IMR-90 (cell line): ENCODE results near the gene FXYD1. TPM values are rescaled to one million over a fixed set of nuclear protein-coding genes. Genes with fewer than 3 reads are reported as not detected.

Experiments
- ATAC-seq: fragments of 200-7000 bp; cut with Tn5 transposase; 2 replicates; pipeline ENCODE4 v1.9.1; 2020; ENCODE audit warnings: low read depth, mild to moderate bottlenecking, moderate library complexity
- BruUV-seq: library from RNA; stranded (reverse); fragments of 400-500 nt; replicated peaks from 2 replicates; lab custom pipeline; 2021; lab: Mats Ljungman, UMichigan
- CTCF ChIA-PET: fragments of 300-600 bp; formaldehyde crosslinking; extraction: SDS; loops from one replicate; lab custom pipeline; 2021; ENCODE audit warnings: antibody characterized with exemption; lab: Yijun Ruan, JAX
- POLR2A ChIA-PET: fragments of 300-600 bp; sonication (Branson Sonifier 250); formaldehyde crosslinking; loops from one replicate; lab custom pipeline; 2022; ENCODE audit warnings: antibody characterized with exemption; ENCODE audit not compliant: unreplicated experiment; lab: Charles Lee
- DNase-seq: peaks from one replicate; pipeline ENCODE4 v3.0.0; 2013
- H2AFZ ChIP-seq: replicated peaks from 2 replicates; pipeline ENCODE3; 2013; ENCODE audit warnings: low read length, mild to moderate bottlenecking; ENCODE audit not compliant: poor library complexity
- H2AK5ac ChIP-seq: 2 replicates; pipeline ENCODE4 v1.6.1; 2013; ENCODE audit warnings: low read depth, low read length, inconsistent platforms
- H2AK9ac ChIP-seq: replicated peaks from 2 replicates; pipeline ENCODE3; 2013; ENCODE audit warnings: mild to moderate bottlenecking, low read depth, low read length, moderate library complexity; ENCODE audit not compliant: poor library complexity
- H2BK120ac ChIP-seq: 2 replicates; pipeline ENCODE4 v1.6.1; 2013; ENCODE audit warnings: low read depth, low read length, inconsistent platforms
- H2BK15ac ChIP-seq: 3 replicates; pipeline ENCODE4 v1.6.1; 2013; ENCODE audit warnings: low read depth, low read length, inconsistent platforms
- H2BK20ac ChIP-seq: 2 replicates; pipeline ENCODE4 v1.6.1; 2013; ENCODE audit warnings: low read depth, mild to moderate bottlenecking, inconsistent platforms, low read length, moderate library complexity
- H2BK5ac ChIP-seq: 2 replicates; pipeline ENCODE4 v1.6.1; 2013; ENCODE audit warnings: mild to moderate bottlenecking, low read depth, low read length, inconsistent platforms; ENCODE audit not compliant: poor library complexity, severe bottlenecking
- H3K14ac ChIP-seq: replicated peaks from 2 replicates; pipeline ENCODE4 v1.6.1; 2013; ENCODE audit warnings: low read depth, low read length, inconsistent platforms
- H3K18ac ChIP-seq: 2 replicates; pipeline ENCODE4 v1.6.1; 2013; ENCODE audit warnings: low read depth, low read length, control low read depth
- H3K23ac ChIP-seq: 2 replicates; pipeline ENCODE4 v1.6.1; 2013; ENCODE audit warnings: low read depth, low read length, inconsistent platforms
- H3K27ac ChIP-seq: 2 replicates; pipeline ENCODE4 v1.5.1; 2013; ENCODE audit warnings: mild to moderate bottlenecking, control low read depth, low read length; ENCODE audit not compliant: insufficient read depth
- H3K27me3 ChIP-seq: 2 replicates; pipeline ENCODE4 v1.6.1; 2013; ENCODE audit warnings: low read length; ENCODE audit not compliant: control insufficient read depth, insufficient read depth
- H3K36me3 ChIP-seq: 2 replicates; pipeline ENCODE4 v1.6.1; 2013; ENCODE audit warnings: low read length, mixed read lengths; ENCODE audit not compliant: control insufficient read depth, insufficient read depth
- H3K4ac ChIP-seq: 2 replicates; pipeline ENCODE4 v1.6.1; 2013; ENCODE audit warnings: low read depth, low read length, inconsistent platforms
- H3K4me1 ChIP-seq: 2 replicates; pipeline ENCODE4 v1.6.1; 2013; ENCODE audit warnings: low read length, mixed read lengths; ENCODE audit not compliant: control insufficient read depth, insufficient read depth
- H3K4me2 ChIP-seq: 2 replicates; pipeline ENCODE4 v1.6.1; 2013; ENCODE audit warnings: low read depth, mild to moderate bottlenecking, control low read depth, low read length, moderate library complexity
- H3K4me3 ChIP-seq: 2 replicates; pipeline ENCODE4 v1.5.1; 2013; ENCODE audit warnings: low read depth, mild to moderate bottlenecking, control low read depth, low read length, moderate library complexity; ENCODE audit not compliant: insufficient read depth
- H3K56ac ChIP-seq: 2 replicates; pipeline ENCODE4 v1.6.1; 2013; ENCODE audit warnings: low read length, inconsistent platforms; ENCODE audit not compliant: insufficient read depth; ENCODE audit errors: extremely low read depth
- H3K79me1 ChIP-seq, 2 experiments: 2 replicates each; pipeline ENCODE4 v1.6.1; 2013; ENCODE audit warnings: low read length in 2 of 2, inconsistent platforms in 1 of 2, low read depth in 1 of 2
- H3K9ac ChIP-seq: 2 replicates; pipeline ENCODE4 v1.6.1; 2013; ENCODE audit warnings: low read depth, low read length, control low read depth
- H3K9me1 ChIP-seq: 2 replicates; pipeline ENCODE4 v1.6.1; 2013; ENCODE audit warnings: low read length, inconsistent platforms; ENCODE audit not compliant: insufficient read depth
- H3K9me3 ChIP-seq: 2 replicates; pipeline ENCODE4 v1.6.1; 2013; ENCODE audit warnings: low read length; ENCODE audit not compliant: control insufficient read depth, insufficient read depth
- H4K20me1 ChIP-seq: 2 replicates; pipeline ENCODE4 v1.6.1; 2013; ENCODE audit warnings: low read length, inconsistent platforms; ENCODE audit not compliant: insufficient read depth
- H4K5ac ChIP-seq: 2 replicates; pipeline ENCODE4 v1.6.1; 2013; ENCODE audit warnings: mild to moderate bottlenecking, low read depth, low read length, control low read depth
- H4K8ac ChIP-seq, 2 experiments: 2 replicates each; pipeline ENCODE4 v1.6.1; 2013; ENCODE audit warnings: low read depth in 2 of 2, low read length in 2 of 2, control low read depth in 1 of 2, inconsistent platforms in 1 of 2
- H4K91ac ChIP-seq: 2 replicates; pipeline ENCODE4 v1.6.1; 2013; ENCODE audit warnings: low read depth, low read length, inconsistent platforms; ENCODE audit not compliant: insufficient read depth
- BHLHE40 ChIP-seq: fragments of 150-350 bp; IDR thresholded peaks from 2 replicates; pipeline ENCODE4 v1.6.1; 2016; ENCODE audit warnings: mild to moderate bottlenecking, low read depth, low read length
- CEBPB ChIP-seq: IDR thresholded peaks from 2 replicates; pipeline ENCODE4 v1.6.1; 2012; ENCODE audit warnings: low read depth, low read length, improper control_type of control experiment
- CHD1 ChIP-seq: IDR thresholded peaks from 2 replicates; pipeline ENCODE4 v1.6.1; 2012; ENCODE audit warnings: low read depth, low read length, improper control_type of control experiment
- MAZ ChIP-seq: IDR thresholded peaks from 2 replicates; pipeline ENCODE4 v1.6.1; 2012; ENCODE audit warnings: low read depth, mild to moderate bottlenecking, low read length, improper control_type of control experiment, moderate library complexity, borderline replicate concordance
- POLR2A ChIP-seq: IDR thresholded peaks from 2 replicates; pipeline ENCODE4 v1.6.1; 2012; ENCODE audit warnings: mild to moderate bottlenecking, low read depth, low read length
- RAD21 ChIP-seq: IDR thresholded peaks from 2 replicates; pipeline ENCODE4 v1.6.1; 2012; ENCODE audit warnings: low read length, improper control_type of control experiment
- WGBS, 2 experiments: methylation state at CpG; one replicate each; pipeline versions ENCODE4 v1.1.5 to v1.1.7; 2013; ENCODE audit warnings: missing lambda C conversion rate in 2 of 2; ENCODE audit not compliant: insufficient read length in 1 of 2; ENCODE audit errors: extremely low coverage in 2 of 2; 5-methylcytosine and 5-hydroxymethylcytosine counted together
- dilution Hi-C: fragments of 300-500 bp; cut with HindIII; formaldehyde crosslinking; loops from one replicate; pipeline ENCODE4 v1.14.3; 2018; ENCODE audit warnings: low sequenced_read_pairs; ENCODE audit not compliant: unreplicated experiment
- in situ Hi-C: fragments of 300-500 bp; cut with MboI; formaldehyde crosslinking; loops from 3 replicates; pipeline ENCODE4 v1.14.3; 2019; ENCODE audit warnings: low sequenced_read_pairs, inconsistent platforms, mixed read lengths
- intact Hi-C: fragments of 100-400 bp; cut with micrococcal nuclease; formaldehyde crosslinking; loops from 2 replicates; pipeline ENCODE4 v1.10.0; 2022
- polyA plus RNA-seq, 3 experiments: library from polyadenylated mRNA; depleted of rRNA; stranded (reverse); fragments of >200 nt; gene quantifications; 2 replicates each; pipeline ENCODE4 v1.2.3, GENCODE V29; 2012; ENCODE audit warnings: low replicate concordance in 1 of 3
- total RNA-seq: library from RNA; depleted of rRNA; stranded (reverse); fragments of >200 nt; gene quantifications from 2 replicates; pipeline ENCODE4 v1.2.3, GENCODE V29; 2012

Gene FXYD1
- total and polyA plus RNA-seq, 2 of the 4 experiments (the other 2 are of a cell fraction): 0.18 to 3.9 TPM

DNA sequence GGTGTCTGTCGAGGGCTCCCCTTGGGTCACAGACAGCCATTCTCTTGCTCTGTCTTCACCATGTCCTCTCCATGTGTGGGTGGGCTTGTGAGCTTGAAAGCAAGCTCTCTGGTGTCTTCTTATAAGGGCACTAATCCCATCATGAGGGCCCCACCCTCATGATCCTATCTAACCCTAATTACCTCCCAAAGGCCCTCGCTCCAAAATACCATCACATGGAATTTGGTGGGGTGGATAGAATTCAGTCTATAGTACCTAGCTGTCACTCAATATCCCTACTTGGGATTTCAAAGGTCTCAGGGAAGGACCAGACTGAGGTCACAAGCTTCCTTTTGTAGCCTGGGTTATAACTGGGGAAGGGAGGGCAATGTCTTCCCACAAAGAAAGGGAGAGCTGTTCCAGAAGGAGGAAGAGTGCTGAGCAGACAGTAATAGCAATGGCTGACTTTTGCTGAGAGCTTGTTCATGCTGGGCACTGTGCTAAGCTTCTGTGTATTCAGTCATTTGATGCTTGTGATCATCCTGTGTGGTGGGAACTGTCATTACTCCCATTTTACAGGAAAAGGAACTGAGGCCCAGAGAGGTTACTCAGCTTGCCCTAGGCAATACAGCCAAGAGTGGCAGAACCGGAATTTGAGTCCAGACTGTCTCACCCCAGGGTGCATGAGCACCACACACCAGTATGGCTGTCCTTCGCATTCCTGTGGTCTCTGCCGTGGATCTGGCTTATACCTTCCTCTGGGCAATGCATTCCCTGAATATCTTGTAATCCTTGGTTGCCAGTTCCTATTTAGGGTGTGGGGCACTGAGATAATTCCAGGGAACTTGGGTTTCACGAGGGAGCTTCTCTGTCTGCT lies 24.1 kb downstream of the FXYD1 start:
- ChIA-PET POLR2A (no interaction called here), CTCF (no interaction called here)
- BruUV-seq: no TSS peak
- in situ Hi-C loops (no loop called here), intact Hi-C loops (no loop called here), dilution Hi-C loops (no loop called here)
- peaks cover 30% of the 10 kb centered on the region for H3K9me3 ChIP-seq
- no peak overlapping the region for H3K4me3 ChIP-seq
- no peak overlapping the region for H4K8ac ChIP-seq
- no peaks in the 10 kb centered on the region for H3K4me1 ChIP-seq
- H2BK120ac ChIP-seq: no peak overlapping the region
- TF ChIP-seq RAD21: no peak
- TF ChIP-seq CHD1: no peak
- no peak for TF ChIP-seq POLR2A
- TF ChIP-seq BHLHE40: no peak
- TF ChIP-seq MAZ: no peak
- TF ChIP-seq CEBPB: no peak
- H3K18ac ChIP-seq: no peak overlapping the region
- no peak overlapping the region for H3K27ac ChIP-seq
- H3K9me1 ChIP-seq: no peaks in the 10 kb centered on the region
- H3K4ac ChIP-seq: no peak overlapping the region
- H2AFZ ChIP-seq: no peak overlapping the region
- no peak overlapping the region for H4K91ac ChIP-seq
- no peak overlapping the region for H3K4me2 ChIP-seq
- H2AK9ac ChIP-seq: no peak overlapping the region
- H2BK15ac ChIP-seq: no peak overlapping the region
- H4K5ac ChIP-seq: no peak overlapping the region
- no peak overlapping the region for H2BK20ac ChIP-seq
- H3K27me3 ChIP-seq: no peaks in the 10 kb centered on the region
- H3K9ac ChIP-seq: no peak overlapping the region
- DNase-seq (no peak), ATAC-seq (peak; percentile 46)
- no peak overlapping the region for H2BK5ac ChIP-seq
- peaks cover 61% of the 10 kb centered on the region for H3K36me3 ChIP-seq
- H3K14ac ChIP-seq: no peak overlapping the region
- no peak overlapping the region for H2AK5ac ChIP-seq
- H3K56ac ChIP-seq: no peak overlapping the region
- H3K23ac ChIP-seq: no peak overlapping the region
- peaks cover 5 to 10% of the 10 kb centered on the region in 2 experiments; a peak in 3 of 4 replicates for H3K79me1 ChIP-seq
- 80% methylated on average over 1 of the region's 6 CpGs; no CpG with 5 or more reads in 1 of the 2 experiments for WGBS, 2 experiments
- no peaks in the 10 kb centered on the region for H4K20me1 ChIP-seq
